ENCODE measurements around the gene TIMP2. TPM values are rescaled to one million over a fixed set of nuclear protein-coding genes. Genes with fewer than 3 reads are reported as not detected.

TIMP2 gene
- total RNA-seq, 1 experiment from 2014 or later, result 114 TPM

GRCh38 chr17:78952706-78953105 lies 27.5 kb upstream of the TIMP2 start:
- no peaks in the 10 kb centered on the region for H4K20me1 ChIP-seq (ENCODE audit: insufficient read depth)
- no peak overlapping the region for H3K4me3 ChIP-seq
- peaks cover 11% of the 10 kb centered on the region; the same call in 1 of the 2 replicates for H3F3A ChIP-seq (ENCODE audit: insufficient read depth, low read depth)
- no peak for DNase-seq
- no peaks in the 10 kb centered on the region for H3K79me2 ChIP-seq (ENCODE audit: low read depth)
- H2AFZ ChIP-seq, result no peak overlapping the region
- no peaks in the 10 kb centered on the region for H3K36me3 ChIP-seq (ENCODE audit: low read depth)
- ChIA-PET CTCF (interaction anchor here (0.6 kb wide), 1 partner anchor 560 kb away, joined by 3 read pairs; no protein-coding TSS in a partner anchor), POLR2A (ENCODE audit: unreplicated experiment) (no interaction called here)
- no peak for TF ChIP-seq EZH2 (IDR thresholded peaks at IDR 0.05; ENCODE audit: low read depth)
- TF ChIP-seq, protein P1, sequence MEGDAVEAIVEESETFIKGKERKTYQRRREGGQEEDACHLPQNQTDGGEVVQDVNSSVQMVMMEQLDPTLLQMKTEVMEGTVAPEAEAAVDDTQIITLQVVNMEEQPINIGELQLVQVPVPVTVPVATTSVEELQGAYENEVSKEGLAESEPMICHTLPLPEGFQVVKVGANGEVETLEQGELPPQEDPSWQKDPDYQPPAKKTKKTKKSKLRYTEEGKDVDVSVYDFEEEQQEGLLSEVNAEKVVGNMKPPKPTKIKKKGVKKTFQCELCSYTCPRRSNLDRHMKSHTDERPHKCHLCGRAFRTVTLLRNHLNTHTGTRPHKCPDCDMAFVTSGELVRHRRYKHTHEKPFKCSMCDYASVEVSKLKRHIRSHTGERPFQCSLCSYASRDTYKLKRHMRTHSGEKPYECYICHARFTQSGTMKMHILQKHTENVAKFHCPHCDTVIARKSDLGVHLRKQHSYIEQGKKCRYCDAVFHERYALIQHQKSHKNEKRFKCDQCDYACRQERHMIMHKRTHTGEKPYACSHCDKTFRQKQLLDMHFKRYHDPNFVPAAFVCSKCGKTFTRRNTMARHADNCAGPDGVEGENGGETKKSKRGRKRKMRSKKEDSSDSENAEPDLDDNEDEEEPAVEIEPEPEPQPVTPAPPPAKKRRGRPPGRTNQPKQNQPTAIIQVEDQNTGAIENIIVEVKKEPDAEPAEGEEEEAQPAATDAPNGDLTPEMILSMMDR (conservative IDR thresholded peaks at IDR 0.05), result no peak
- no peak overlapping the region for H3K27ac ChIP-seq
- H3K9me2 ChIP-seq (ENCODE audit: insufficient read depth), result no peaks in the 10 kb centered on the region
- H3K4me1 ChIP-seq (replicated peaks; ENCODE audit: insufficient read depth), result peaks cover 21% of the 10 kb centered on the region
- H3K9me3 ChIP-seq (ENCODE audit: insufficient read depth, low read depth), result no peaks in the 10 kb centered on the region
- intact Hi-C loops (cut with micrococcal nuclease; ENCODE audit: unreplicated experiment), result no loop called here
- BruUV-seq (replicated peaks), result no TSS peak
- no peak overlapping the region for H3K4me2 ChIP-seq
- H3K27me3 ChIP-seq (ENCODE audit: insufficient read depth, low read depth), result no peaks in the 10 kb centered on the region

DNA sequence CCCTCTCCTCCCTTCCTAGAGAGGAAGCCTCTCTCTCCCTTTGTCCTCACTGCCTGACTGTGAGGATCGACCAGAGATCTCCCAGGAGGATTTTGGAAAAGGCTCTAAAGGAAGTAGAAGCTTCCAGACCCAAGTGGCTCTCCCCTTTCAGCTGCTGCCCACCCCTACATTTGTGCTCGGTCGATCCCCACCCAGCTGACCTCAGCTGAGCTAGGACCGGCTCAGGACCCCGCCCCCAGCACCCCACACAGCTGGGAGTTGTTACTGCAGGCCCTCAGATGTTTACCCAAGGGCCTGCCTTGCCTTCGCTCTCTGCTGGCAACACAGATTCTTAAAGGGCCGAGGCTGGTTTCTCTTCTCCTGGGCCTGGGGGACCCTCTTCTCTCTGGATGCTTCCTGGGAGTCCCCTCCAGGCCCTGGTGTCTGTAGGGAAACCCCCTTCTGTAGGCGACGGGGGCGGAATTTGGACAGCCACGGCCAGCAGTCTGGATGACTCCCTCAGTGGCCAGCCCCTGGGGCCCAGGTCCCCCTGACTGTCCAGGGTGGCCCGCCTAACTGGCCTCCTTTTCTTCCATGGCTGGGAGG lies 26.9 kb upstream of the TIMP2 start:
- CTCF ChIA-PET, result no interaction called here
- Histone ChIP-seq H3F3A (ENCODE audit: insufficient read depth, low read depth) (peaks cover 8% of the 10 kb centered on the region; the same call in 1 of the 2 replicates), H3K4me3 (no peak overlapping the region), H3K9me3 (ENCODE audit: insufficient read depth, low read depth) (no peaks in the 10 kb centered on the region), H3K27ac (no peak overlapping the region), H3K9me2 (ENCODE audit: insufficient read depth) (no peaks in the 10 kb centered on the region), H2AFZ (no peak overlapping the region), H3K36me3 (ENCODE audit: low read depth) (no peaks in the 10 kb centered on the region), H3K4me1 (replicated peaks; ENCODE audit: insufficient read depth) (peaks cover 15% of the 10 kb centered on the region), H3K27me3 (ENCODE audit: insufficient read depth, low read depth) (no peaks in the 10 kb centered on the region), H3K79me2 (ENCODE audit: low read depth) (no peaks in the 10 kb centered on the region), H4K20me1 (ENCODE audit: insufficient read depth) (no peaks in the 10 kb centered on the region), H3K4me2 (no peak overlapping the region)
- intact Hi-C loops (cut with micrococcal nuclease; ENCODE audit: unreplicated experiment), result no loop called here
- TF ChIP-seq EZH2 (IDR thresholded peaks at IDR 0.05; ENCODE audit: low read depth), result no peak
- TF ChIP-seq, protein P1 (conservative IDR thresholded peaks at IDR 0.05), result no peak
- no TSS peak for BruUV-seq (replicated peaks)
- POLR2A ChIA-PET (ENCODE audit: unreplicated experiment), result no interaction called here
- DNase-seq, result no peak

DNA sequence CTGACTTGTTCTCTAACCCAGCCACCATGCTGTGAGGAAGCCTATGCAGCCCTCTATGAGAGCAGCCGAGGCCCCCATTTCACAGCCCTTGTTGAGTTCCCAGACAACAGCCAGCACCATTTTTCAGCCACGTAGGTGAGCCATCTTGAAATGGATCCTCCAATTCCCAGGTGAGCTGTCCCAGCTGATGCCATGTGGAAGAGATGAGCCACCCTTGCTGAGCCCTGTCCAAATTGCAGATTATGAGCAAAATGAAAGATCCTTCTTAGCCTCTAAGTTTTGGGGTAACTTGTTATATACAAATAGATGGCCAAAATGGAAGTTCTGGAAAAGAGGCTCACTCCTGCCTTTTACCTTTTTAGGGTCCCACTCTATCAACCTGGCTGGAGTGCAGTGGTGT lies 25.7 kb upstream of the TIMP2 start:
- BruUV-seq (replicated peaks), result no TSS peak
- Histone ChIP-seq H2AFZ (no peak overlapping the region), H3K4me1 (replicated peaks; ENCODE audit: insufficient read depth) (peaks cover 3% of the 10 kb centered on the region), H3K27me3 (ENCODE audit: insufficient read depth, low read depth) (no peaks in the 10 kb centered on the region), H3K79me2 (ENCODE audit: low read depth) (no peaks in the 10 kb centered on the region), H3K4me3 (no peak overlapping the region), H3K27ac (no peak overlapping the region), H4K20me1 (ENCODE audit: insufficient read depth) (no peaks in the 10 kb centered on the region), H3K9me3 (ENCODE audit: insufficient read depth, low read depth) (no peaks in the 10 kb centered on the region), H3K36me3 (ENCODE audit: low read depth) (no peaks in the 10 kb centered on the region), H3K4me2 (no peak overlapping the region), H3F3A (ENCODE audit: insufficient read depth, low read depth) (no peaks in the 10 kb centered on the region), H3K9me2 (ENCODE audit: insufficient read depth) (no peaks in the 10 kb centered on the region)
- POLR2A ChIA-PET (ENCODE audit: unreplicated experiment), result no interaction called here
- CTCF ChIA-PET, result no interaction called here
- no peak for DNase-seq
- intact Hi-C loops (cut with micrococcal nuclease; ENCODE audit: unreplicated experiment), result no loop called here
- no peak for TF ChIP-seq EZH2 (IDR thresholded peaks at IDR 0.05; ENCODE audit: low read depth)
